ENCODE results near the gene ADIPOR2.

- TF ChIP-seq CTCF (conservative IDR thresholded peaks at IDR 0.05; ENCODE audit: low read depth, low read length) (no peak), EZH2 (IDR thresholded peaks at IDR 0.05; ENCODE audit: low read length, unreplicated experiment) (no peak)
These were observed 43.6 kb upstream of the ADIPOR2 start for GRCh38 chr12:1647285-1647669.

All from PC-3 (cell line).